Measurements from ENCODE around the gene TMEM86A.
A peak's percentile ranks its signal among the peaks of the same experiment; 100 is the strongest.

The TMEM86A gene

DNA sequence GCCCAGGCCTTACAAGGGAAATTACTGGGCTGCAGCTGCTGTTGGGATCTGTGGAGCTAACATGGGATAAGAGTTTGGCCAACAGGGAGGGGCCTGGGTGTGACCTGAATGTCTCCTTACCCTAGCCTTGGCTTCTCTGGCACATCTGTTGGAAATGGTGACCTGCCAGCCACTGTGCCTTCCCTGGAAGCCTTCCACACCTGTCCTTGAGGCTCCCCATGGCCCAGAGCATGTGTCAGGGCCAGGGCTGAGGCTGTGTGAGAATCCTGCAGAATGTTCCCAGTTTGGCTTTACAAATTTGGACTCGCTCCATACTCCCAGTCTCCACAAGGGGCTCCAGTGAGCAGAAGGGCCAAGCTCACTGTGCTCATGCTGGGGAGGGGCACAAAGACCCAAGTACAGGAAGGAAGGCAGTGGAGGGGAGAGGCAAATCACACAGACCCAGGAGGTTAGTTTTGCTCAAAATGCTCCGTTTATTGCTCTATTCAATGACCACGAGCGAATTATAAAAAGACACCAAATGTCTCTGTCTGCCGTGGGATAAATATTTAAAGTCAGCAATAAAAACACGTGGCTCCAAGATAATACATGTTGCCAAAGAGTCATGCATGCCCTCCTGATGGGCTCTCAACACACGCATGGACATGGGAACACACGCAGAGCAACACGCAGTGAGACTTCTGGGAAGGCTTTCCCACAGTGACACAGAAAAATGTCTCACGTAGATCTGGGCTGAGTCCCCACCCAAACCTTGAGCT, 29.1 kb downstream of the TMEM86A start:
- DNase-seq, result peak; percentile 58

DNA sequence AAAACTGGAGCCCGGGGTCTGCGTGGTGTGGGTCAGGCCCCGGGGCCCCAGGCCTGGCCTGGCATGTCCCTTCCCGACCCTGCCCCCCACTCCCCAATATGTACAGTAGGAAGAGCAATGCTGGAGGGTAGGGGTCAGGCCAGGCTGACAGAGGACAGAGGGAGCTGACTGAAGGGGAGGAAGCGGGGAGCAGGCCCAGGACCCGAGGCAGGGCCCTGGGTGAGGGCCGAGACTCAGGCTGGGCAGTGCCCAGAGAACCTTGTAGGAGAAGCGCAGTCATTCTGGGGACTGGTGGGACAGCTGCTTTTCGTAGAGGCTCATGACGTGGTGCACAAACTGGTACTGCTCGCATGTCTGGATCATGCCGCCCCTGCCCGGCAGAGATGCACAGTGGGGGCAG, 30.1 kb downstream of the TMEM86A start:
- DNase-seq, result no peak

DNA sequence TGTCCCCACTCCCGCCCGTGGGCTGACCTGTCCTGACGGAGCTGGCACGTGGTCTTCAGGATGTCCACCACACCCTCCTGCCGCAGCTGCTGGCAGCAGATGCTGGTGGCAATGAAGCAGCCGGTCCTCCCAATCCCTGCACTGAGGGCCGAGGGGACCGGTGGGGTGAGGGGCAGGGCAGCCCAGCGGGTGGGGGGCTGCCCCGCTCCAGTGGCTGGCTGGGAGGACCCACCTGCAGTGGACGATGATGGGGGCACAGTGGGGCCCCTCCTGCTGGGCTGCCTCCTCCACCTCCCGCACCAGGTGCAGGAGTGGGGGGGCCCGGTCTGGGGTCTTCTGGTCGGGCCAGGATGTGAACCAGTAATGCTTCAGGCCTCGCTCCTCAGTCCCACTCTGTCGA, 30.8 kb downstream of the TMEM86A start:
- DNase-seq, result no peak

DNA sequence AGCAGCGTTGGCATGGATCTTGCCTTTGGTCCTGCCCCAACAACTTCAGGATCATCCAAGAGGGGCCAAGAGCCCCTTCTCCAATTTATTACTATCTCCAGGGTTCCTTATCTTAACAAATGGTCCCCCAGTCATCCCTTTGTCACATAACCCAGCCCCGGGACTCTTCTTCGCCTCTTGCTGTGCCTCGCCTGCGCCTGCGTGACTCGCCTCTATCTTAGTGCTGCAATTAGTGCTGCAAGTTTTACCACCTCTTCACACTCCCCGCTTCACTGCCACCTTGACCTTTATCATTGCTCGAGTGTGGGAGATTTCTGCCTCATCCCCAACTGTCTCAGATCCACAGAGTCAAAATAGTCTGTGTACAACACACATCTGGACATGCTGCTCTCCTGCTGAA, 31.4 kb downstream of the TMEM86A start:
- DNase-seq, result no peak

DNA sequence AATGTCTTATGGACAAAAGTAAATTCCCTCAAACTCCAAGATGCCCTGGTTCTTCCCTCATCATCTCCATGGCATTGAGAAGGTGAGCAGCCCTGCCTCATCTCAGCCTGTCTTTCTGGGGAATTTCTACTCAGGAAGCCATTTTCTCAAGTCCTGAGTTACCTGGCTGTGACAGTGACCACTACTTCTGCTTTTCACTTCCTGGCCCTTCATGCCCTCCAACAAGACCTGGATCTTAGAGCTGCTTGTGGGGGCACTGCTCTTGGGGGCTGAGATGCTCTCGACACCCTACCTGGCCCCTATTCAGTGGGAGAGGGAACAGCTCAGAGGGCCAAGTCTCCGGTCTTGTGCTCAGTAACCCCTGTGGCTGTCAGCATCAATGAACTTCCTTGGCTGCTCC, 32.9 kb downstream of the TMEM86A start:
- no peak for DNase-seq

DNA sequence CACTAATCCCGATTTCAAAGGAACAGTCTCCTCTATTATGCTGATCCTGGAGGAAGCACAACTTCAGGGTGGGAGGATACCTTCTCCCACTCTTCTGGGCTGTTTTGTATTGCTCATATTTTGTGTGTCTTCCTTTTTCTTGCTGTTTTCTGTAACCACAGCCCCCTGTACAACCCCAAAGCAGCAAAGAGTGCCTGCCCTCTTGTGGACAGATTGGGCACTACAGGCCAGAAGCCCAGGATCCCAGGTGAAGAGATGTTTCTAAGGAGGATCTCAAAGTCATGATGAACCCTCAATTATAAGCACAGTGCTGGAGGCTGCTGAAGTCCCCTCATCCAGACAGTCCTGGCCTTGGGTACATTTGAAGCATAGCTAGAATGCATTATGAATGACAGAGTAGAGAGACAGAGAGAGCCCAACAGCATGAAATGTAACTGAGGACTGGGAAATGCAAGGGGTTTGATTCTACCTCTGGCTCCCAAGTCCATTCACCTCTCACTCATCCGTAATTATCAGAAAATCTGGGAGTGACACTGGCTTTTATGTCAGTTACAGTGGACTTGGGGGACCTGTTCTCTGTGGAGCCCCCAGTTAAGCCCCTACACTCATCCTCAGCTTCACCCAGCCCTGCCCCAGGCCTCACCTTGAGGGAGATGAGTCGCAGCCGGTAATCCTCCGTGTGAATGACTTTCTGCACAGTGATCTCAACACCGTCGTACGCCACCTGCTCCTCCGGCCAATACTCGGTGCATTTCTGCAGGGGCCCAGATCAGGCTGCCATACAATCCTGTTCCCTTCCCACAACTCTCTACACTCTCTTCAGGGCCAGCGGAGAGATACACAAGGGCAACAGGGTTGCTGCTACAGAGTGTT, 33.6 kb downstream of the TMEM86A start:
- peak; percentile 73 for DNase-seq

DNA sequence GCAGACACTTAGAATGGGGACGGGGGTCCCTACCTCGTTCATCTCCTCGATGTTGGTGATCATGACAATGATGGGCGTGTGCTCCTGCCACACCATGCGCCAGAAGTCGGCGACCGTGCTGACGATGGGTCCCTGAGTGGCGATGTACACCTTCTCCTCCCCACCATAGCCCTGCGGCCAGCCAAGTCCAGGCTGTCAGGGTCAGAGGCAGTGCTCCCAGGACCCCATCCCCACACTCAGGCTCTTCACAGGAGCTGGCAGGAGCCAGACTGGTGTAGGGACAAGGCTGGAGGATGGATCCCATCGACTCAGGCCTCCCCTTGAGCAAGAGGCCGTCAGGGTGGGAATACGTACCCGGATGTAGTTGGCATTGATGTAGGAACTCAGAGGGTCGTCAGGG, 34.6 kb downstream of the TMEM86A start:
- DNase-seq, result no peak

DNA sequence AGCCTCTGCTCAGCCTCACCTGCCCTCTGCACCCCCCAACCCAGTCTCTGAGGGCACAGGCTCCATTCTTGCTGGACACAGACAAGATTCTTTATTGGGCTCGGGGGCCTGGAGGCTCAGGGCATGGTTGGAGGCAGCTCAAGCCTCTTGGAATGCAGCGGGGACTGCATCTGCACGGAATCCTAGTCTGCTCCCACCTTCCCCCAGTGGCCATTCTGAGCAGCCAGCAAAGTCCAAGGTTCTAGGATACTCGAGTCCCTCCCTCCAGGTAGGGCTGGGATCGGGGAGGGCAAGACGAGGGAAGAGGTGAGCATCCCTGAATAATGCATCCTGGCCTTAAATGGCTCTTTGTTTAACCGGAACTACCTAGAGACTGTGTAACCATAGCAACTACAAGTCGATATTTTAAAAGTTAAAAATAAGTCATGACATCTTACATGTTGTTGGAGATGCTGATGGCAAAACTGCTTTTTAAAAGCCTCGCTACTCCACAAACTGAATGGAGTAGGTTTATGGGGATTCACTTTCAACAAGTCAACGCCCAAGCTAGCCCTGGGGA, 38.1 kb downstream of the TMEM86A start:
- no peak for DNase-seq

DNA sequence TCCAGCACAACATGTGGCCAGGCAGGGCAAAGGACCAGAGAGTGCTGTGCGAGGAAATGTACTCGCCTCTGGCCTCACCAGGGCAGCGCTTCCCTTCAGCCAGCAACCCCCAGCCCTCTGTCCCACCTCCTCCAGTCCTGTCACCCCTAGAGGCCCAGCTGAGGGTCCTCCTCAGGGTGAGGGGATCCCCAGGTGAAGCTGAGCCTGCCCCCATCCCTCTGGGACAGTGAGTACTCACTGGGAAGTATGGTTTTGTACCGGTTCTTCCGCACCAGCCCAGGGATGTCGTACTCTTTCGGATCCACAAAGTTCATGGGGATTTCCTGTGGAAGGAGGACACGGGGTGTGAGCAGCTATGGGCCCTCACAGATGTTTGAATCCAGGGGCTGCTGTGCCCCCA, 39.1 kb downstream of the TMEM86A start:
- no peak for DNase-seq

DNA sequence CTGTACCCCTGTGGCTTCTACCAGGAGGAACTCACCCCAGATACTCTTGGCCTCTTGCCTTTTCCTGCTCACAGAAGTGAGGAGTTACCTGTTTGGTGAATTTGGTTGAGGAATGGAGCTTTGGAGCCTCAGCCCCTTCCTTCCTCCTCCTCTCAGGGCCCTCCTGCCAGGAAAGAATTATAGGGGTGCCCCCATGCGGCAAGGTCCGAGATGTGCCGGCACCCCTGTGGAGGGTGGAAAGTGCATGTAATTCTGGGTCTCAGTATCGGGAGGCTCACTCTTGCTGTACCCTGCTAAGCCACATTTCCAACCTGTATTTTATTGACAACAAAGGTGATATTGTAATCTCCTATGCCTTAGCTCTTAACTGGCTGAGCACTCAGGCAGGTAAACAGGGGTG, 41.1 kb downstream of the TMEM86A start:
- no peak for DNase-seq

DNA sequence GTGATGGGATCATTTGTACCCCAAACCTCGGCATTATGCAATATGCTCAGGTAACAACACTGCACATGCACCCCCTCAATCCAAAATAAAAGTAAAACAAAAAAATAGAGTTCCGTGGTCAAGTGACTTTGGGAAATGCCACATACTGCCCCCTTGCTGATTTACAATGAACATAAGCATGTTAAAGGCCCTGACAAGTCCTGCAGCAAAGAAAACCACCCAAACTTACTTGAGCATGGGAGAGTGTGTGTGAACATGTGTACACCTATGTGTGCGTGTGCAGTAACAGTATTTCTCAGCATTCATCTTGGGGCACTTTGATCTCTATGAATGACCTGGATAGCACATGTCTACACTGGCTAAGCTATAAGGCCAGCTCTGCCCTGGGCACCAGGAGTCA, 43.2 kb downstream of the TMEM86A start:
- DNase-seq, result no peak

DNA sequence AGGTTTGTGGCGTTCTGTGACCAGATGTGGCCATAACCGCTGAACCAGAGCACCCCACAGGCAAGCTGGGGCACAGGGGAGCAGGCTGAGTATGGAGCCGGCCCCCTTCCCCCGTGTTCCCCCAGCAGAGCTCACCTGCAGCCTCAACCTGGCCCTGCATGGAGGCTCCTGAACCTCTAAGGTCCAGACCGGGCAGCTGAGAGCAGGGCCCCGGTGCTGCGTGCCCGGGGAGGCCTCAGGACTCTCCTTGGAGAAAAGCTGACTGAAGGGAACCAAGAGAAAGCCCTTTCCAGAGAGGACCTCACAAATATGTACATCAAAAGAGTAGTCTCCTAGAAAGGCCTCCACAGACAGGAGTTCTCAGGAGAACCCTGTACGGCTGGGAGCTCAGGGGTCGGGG, 44.8 kb downstream of the TMEM86A start:
- DNase-seq, result no peak

DNA sequence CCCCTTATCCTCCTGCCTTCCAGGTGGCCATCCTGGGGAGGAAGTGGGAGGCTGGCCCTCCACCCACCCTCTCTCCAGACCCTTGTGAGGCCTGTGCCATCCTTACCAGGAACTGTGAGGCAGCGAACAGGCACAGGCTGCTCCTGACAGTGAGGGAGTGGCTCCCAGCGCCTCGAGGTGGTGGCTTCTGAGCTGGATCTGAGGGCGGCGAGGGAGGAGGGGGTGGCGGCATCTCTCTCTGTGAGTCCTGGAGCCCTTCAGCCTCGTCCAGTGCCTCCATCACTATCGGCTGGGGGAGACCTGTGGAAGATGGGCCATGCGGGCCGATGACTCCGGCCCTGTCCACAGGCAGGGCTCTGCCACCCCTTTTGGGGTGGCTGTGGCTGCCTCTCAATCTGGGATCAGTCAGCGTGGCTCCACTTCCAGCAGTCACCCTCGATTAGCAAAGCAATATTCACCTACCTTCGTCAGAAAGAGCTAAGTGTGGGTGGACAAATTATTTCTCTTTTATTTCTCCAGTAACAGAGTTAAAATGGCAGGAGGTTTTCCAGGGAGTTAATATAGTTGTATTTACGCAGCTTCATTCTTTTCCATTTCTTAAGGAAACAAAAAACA, 45.4 kb downstream of the TMEM86A start:
- no peak for DNase-seq

DNA sequence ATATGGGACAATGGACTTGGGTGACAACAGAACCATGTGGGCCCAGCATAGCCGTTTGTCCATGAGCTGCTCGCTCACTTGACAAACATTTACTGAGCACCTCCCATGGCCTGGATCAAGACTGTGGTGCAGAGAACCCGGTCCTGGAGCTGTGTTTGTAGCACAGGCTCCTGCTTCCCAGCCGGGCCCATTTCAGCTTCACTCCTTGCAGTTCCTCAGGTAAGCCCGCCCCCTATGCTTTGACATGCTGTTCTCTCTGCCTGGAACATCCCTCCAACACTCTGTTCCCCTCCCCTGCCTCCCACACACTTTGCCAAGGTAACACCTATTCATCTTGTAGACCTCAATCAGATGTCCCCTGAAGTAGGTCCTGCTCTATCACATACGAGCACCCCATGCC, 46.7 kb downstream of the TMEM86A start:
- no peak for DNase-seq

DNA sequence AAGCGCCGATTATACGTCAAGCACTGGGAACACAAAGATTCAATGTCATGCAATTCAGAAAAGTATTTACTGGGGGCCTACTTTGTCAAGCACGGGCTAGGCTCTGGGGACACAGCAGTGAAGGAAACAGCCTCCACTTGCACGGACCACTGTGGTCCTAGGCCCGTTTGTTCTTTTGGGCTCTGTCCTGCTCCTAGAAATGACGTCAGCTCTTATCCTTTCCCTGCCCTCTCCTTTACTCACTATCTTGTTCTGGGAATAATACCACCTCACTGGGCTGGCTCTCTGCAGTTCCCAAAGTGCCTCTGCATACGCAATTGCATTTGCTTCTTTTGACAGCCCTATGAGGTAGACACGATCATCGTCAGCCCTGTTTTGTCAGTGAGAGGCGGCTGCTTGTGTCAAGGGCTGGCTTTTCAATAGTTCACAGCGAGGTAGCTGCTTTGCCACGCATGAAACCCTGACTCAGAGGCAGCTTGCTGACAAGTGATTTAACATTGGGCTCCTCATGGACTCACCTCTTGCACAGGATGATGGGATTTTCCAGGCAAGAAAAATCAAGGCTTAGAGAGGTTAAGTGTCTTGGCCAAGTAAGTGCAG, 50.3 kb downstream of the TMEM86A start:
- no peak for DNase-seq

DNA sequence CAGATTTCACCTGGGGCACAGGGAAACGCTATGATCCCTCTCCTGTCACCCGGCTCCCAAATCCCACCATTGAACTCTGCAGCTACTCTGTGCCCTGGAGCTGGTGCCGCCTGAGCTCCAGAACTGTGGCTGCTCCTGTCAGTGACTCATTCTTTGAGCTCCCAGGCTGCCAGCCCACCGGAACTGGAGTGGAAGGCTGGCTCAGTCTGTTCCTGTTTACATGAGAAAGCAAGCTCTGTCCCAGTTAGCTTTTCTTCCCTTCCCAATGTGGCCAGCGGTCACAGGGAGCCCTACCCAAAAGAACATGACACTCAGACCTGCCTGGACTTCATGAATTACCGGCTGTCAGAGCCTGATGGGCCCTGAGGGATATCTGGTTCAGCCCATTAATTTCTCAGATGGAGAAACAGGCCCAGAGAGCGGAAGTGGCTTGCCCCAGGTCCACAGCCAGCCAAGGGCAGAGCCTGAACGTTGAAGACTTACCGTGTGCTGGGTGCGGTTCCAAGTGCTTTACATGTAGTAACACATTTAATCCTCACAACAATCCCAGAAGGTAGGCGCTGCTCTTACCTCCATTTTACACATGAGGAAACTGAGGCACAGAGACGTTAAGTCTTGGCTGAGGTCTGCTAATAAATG, 51.2 kb downstream of the TMEM86A start:
- no peak for DNase-seq

DNA sequence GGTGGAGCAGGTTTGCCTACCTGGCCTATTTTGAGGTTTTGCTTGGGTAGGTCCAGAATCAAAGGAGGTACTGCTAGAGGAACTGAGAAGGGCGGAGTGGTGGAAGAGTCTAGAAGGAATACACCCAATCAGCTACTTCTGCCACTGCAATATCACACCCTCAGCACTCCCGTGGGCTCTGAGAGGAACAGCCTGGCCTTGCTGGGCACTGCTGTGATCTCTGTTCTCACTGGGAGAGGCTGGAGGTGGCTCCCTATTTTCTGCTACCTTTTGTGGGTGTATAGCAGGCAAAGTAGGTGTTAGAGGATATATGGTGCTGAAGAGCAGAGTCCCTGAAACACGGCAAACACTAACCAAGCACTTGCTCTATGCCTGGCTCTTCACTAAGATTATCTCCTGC, 52.4 kb downstream of the TMEM86A start:
- DNase-seq, result no peak

DNA sequence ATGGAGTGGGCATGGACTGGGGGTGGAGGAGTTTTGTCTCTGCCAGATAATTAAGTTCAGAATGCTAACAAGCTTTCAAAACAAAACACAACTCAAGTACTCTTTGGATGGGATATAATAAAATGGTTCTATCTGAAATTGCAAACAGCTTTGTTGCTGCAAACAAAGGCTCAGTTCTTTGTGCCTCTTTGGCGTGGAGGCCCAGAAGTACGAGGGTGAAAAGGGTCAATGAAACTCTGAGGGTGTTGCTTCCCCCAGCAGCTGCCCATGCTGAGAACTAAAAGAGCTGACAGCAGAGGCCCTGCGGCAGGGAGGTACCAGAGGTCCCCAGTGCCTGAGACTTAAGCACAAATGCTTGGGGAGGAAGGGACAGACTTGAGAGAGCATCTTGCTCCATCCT, 53.9 kb downstream of the TMEM86A start:
- no peak for DNase-seq

DNA sequence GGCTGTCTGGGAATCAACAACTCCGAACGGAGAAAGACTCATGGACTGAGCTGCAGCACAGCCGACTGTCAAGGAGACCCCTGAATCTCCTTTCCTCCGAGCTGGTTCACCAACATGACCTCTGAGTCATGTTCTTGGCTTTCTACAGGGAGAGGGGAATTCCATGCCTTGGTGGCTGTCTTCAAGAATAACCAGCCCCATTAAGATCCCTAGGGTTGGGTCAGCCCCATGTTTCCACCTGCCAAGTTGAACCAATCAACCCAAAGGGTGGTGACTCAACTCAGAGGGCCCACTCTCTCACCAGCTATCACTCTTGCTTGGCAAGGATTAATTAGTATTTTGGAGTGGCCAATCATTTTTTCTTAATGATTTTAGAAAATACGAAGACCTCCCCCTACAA, 55.7 kb downstream of the TMEM86A start:
- DNase-seq, result no peak

Measured in stimulated activated CD4-positive, alpha-beta T cell treated with anti-CD3 and anti-CD28 coated beads, Interleukin-4, amount 100 ng/mL, for 24 hours (primary cell).